SU-DHL-6 (cell line): ENCODE results near the gene STIM2.

ENCODE experiments used
- EZH2phosphoT487 ChIP-seq: fragments of 200-600 bp; sonication (generic), shearing (Covaris generic); conservative IDR thresholded peaks from 2 replicates; pipeline ENCODE4 v1.6.1; 2018; ENCODE audit warnings: mild to moderate bottlenecking, antibody characterized with exemption, low read length, moderate library complexity, mixed read lengths
- TF ChIP-seq, protein P1 (sequence below): fragments of 200-600 bp; sonication (generic); IDR thresholded peaks from one replicate; pipeline ENCODE4 v1.5.1; 2017; ENCODE audit warnings: antibody characterized with exemption, mild to moderate bottlenecking, low read length, moderate library complexity; ENCODE audit not compliant: insufficient read depth, poor library complexity, severe bottlenecking

GRCh38 chr4:27017623-27018022 is 157.0 kb downstream of the STIM2 start:
- TF ChIP-seq, protein P1, sequence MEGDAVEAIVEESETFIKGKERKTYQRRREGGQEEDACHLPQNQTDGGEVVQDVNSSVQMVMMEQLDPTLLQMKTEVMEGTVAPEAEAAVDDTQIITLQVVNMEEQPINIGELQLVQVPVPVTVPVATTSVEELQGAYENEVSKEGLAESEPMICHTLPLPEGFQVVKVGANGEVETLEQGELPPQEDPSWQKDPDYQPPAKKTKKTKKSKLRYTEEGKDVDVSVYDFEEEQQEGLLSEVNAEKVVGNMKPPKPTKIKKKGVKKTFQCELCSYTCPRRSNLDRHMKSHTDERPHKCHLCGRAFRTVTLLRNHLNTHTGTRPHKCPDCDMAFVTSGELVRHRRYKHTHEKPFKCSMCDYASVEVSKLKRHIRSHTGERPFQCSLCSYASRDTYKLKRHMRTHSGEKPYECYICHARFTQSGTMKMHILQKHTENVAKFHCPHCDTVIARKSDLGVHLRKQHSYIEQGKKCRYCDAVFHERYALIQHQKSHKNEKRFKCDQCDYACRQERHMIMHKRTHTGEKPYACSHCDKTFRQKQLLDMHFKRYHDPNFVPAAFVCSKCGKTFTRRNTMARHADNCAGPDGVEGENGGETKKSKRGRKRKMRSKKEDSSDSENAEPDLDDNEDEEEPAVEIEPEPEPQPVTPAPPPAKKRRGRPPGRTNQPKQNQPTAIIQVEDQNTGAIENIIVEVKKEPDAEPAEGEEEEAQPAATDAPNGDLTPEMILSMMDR, result no peak
- TF ChIP-seq EZH2phosphoT487, result no peak
